NCI-H146 treated with DMSO at 0.1 percent for 48 hours (cell line): ENCODE results near the gene DNAJC2.
"Not testable (repeated sequence)": the region's sequence is repeated elsewhere in the genome, so short reads cannot be mapped to it uniquely, and the experiment has no call there.

Experiments
- DNase-seq: peaks from one replicate; lab custom pipeline; 2025; ENCODE audit not compliant: unreplicated experiment; lab: John Stamatoyannopoulos, UW

Gene DNAJC2

GRCh38 chr7:103343332-103343731, 1.2 kb downstream of the DNAJC2 start:
- DNase-seq: no peak

DNA sequence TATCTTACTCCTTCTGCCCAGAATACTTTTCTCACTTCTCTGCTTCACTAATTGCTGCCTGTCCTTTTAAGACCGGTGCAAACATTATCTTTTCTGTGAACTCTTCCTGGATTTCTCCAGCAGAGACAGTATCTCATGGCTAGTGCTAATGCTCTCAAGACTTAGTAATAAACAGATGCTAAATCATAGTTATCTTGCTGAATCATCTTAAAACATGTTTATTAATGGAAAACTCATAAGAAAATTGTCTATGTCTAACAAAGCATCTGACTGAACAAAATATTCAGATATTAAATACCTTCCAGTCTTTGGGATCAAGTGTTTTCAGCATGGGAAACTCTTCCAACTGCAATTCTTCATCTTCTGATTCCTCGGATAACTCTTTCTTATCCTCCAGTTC, 3.1 kb downstream of the DNAJC2 start:
- no peak for DNase-seq

DNA sequence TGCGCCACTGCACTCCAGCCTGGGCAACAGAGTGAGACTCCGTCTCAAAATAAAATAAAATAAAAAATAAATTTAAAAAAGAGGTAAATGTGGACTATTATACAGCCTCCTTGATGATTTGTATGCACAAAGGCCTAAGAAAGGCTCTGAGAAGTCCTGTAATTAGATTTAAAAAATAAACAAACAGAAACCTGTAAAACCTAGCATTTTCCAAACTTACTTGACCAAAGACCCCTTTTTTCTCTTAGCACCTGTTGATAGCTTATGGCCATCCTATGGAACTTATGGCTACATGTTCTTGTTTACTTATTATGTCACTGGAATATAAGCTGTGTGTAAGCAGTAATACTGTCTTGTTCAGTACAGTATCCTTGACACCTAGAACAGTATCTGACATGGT, 5.7 kb downstream of the DNAJC2 start:
- DNase-seq: no peak

GRCh38 chr7:103336761-103337160, 7.8 kb downstream of the DNAJC2 start:
- no peak for DNase-seq

- no peak for DNase-seq
Measured at GRCh38 chr7:103325744-103326143, 18.8 kb downstream of the DNAJC2 start.

DNA sequence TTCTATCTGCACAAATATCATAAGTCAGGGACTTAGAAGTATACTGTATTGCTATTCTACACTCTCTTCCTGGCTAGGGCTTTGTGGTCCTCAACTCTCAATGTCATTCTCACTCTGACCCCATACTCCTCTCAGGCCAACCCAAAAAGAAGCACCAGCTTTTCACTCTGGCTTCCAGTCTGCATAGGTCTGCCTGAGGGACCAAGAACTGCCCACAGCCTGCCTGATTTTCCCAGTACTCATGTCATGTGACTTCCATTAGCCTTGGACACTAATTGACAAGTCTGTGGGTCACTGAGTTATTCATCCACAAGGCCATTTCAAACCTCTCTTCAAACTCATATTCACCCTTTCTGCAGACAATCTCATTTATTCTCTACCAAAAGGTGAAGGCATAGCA, 27.6 kb downstream of the DNAJC2 start:
- no peak for DNase-seq

- no peak for DNase-seq
Measured at GRCh38 chr7:103316380-103316941, 28.1 kb downstream of the DNAJC2 start.

DNA sequence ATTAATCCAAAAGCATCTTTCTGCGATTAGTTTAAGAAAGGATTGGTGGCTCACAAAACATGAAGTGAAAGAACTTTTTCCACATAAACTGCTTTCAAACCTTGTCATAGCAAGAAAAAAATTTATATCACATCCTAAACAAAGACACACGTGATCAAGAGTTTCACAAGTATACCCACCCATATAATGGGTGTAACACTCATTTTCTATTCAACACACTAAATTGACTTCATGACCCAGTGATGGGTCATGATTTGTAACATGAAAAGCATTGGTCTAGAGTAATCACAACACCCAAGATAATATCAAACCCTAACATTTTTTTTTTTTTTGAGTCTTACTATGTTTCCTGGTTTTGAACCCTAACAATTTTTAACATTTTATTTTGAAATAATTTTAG, 29.7 kb downstream of the DNAJC2 start:
- DNase-seq: no peak

DNA sequence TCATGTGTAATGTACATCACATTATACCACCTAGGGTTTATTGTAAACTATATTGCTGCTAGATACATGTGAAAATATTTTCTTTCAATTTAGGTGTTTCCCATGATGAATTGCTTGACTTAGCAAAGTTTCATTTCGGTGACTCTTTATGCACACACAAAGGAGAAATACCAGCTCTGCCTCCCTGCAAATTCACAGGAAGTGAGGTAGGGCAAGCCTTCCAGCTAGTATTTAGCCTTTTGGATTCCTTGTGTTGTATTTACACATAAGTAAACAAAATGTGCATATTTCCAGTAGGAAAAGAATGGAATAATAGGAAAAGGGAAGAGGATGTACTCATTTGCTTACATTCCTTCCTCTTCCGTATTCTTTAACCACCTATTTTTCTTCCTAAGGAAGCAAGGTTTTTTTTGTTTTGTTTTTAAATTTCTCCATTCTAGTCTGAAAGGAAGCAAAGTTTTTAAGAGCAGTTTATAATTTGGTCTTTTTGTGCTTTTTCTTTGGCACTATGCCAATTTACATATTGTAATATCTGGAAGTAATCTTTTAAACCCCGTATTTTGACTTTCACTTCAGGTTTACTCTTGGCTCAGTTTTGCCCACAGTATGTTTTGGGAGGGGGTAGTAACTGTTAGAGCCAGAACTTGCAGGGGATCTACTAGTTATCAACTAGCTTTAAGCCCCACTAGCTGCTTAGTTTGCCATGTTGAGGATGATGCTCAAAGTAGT, 36.9 kb downstream of the DNAJC2 start:
- DNase-seq: no peak

DNA sequence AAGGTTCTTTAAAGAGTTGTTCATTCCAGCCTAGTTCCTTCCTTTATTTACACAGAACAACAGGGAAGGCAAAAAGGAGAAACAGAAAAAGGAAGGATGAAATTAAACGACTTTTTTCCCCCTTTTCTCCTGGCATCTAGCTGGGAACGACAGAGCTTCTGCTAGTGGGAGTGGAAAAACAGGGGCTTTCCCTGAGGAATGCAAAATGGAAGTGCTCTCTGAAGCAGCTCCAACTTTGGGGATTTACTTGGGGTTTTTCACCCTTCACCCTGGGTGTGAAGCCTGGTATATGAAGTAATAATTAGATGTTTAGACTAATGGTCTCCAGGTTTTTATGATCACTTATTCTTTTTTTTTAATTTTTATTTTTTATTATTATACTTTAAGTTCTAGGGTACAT, 43.1 kb downstream of the DNAJC2 start:
- DNase-seq: no peak

DNA sequence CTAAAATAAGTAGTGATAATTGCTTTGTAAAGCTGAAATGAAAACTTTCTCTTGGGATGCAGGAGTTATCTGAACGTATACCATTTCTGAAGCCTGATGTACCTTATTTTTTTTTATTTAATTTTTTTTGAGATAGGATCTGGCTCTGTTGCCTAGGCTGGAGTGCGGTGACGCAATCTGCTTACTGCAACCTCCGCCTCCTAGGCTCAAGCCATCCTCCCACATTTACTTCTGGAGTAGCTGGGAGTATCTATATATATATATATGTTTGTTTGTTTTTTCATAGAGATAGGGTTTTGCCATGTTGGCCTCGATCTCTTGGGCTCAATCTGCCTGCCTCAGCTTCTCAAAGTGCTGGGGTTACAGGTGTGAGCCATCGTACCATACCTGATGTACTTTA, 44.9 kb downstream of the DNAJC2 start:
- no peak for DNase-seq

DNA sequence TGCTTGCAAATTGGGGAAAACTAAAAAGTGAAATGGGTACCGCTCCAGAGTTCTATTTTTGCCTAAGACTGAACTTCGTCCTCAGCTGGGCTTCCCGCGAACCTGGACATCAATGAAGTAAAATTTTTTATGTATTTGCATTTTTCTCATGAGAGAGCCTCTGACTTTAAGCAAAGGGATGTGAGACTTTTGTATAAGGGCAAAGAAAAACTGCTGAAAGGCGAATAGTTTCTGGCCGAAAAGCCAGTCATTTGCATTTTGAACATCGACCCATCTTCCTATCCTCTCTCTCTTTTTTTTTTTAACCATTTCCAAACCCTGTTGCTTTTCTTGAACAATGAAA, 46.8 kb downstream of the DNAJC2 start:
- DNase-seq: no peak

DNA sequence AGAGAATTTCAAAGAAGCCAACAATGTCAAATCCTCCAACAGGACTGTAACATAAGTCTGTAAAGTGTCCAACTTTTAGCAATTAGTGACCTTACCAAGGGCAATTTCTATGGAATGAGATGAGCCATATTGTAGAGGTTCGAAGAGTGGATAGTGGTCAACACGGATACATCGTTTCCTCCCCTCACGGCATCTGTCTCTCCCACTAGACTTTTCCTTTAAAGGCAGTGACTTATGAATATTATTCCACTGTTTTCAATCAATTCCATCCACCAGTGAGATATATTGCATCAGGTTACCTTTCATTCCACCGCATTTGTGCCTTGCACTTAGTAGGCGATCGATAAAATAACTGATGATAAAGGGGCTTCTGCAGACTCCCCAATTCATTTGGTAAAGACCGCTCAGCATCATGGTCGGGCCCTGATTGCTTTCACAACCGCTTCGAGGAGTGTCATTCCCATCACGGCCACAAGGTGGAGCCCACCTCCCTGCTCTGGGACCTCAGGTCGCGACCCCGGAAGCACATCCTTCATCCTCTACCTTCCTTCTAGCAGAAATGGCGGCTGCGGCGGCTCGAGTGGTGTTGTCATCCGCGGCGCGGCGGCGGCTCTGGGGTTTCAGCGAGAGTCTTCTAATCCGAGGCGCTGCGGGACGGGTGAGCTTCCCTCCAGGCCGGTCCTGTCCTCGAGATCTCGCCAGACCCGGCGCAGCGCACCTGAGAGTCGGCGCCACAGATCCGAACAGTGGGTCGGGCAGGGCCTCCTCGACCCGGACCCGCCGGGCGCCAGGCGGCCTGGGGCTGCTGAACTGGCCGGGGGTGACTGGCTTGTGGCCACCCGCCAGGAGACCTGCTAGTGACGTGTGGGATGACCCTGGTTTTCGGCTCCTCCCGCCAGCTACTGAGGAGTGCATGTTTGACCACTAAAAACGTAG, 47.4 kb downstream of the DNAJC2 start, which contains the start of gene PMPCB:
TSS of gene PMPCB (plus strand) at position 535 of the 936 bp plus-strand sequence. CDS start at position 560, 25 bp downstream.
- DNase-seq: peak; percentile 80

DNA sequence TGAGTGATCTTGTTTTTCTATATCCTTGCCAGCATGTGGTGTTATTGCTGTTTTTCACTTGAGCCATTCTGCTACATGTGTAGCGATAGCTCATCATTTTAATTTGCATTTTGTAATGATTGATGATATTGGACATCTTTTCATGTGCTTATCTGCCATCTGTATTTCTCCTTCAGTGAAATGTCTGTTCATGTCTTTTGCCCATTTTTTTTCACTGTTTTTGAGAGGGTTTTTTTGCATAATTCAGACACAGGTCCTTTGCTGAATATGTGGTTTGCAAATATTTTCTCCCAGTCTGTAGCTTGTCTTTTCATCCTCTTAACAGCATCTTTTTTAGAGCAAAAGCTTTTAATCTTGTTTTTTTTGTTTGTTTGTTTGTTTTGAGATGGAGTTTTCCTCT, 51.0 kb downstream of the DNAJC2 start:
- DNase-seq: no peak

- no peak for DNase-seq
Measured at GRCh38 chr7:103292122-103292521, 52.4 kb downstream of the DNAJC2 start.

DNA sequence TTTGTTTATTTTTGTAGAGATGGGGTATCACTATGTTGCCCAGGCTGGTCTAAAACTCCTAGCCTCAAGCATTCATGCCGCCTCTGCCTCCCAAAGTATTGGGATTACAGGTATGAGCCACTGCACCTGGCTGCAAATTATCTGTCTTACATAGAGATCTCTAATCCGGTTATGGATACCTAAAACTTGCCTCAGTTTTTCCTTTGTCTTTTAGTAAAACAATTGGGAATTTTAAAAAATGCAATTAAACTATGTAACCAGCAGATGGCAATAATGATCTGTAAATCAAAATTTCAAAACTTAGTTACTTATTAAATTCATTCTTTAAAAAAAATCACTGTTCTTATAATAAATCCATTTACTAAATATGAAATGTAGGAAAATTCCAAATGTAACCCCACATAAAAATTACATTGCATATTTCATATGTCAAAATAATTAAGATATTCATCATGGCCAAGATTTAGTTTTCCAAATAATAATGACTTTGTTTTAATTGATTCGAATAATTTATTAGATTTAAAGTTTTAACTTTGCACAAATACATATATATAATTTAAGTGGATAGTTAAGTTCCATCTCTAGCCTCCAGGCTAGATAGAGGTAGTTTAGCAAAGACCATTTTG, 61.7 kb downstream of the DNAJC2 start:
- DNase-seq: not testable (repeated sequence)

- not testable (repeated sequence) for DNase-seq
Measured at GRCh38 chr7:103280803-103281155, 63.8 kb downstream of the DNAJC2 start.

DNA sequence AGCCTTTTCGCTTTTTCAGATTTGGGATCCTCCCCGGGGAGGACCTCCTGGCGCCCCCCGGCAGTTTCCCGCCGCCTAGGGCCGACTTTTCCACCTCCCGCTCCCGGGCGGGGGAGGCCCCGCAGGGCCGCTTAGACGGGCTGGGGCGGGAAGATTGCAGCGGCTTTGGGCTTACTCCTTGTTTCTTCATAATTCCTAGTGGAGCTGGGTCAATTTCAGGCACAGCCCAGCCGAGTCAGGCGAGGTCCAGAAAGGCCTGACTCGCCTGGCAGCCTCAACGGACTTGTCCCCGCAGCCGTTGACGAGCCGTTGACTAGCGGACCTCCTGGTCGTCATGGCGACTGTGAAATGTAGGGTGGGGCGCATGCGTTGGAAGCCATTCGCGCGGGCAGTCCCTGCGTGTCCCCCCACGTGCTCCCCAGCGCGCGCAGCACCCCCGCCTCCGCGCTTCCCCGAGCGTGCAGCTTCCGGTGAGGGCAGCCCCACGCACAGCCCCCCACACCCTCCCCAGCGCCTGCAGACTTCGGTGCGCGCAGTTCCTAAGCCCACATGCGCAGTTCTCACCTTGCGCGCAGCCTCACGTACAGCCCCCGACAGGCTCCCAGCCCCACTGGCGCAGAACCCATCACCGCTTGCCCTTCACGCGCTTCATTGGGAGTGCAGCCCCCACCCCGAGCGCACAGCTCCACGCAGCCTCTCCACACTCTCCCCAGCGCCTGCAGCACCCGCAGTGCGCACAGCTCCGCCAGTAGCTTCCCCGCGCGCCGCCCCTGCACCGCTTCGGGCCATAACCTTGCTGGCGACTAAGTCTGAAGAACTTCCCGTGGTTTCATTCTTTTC, 64.4 kb downstream of the DNAJC2 start:
- DNase-seq: peak; percentile 57

GRCh38 chr7:103279636-103279962, 65.0 kb downstream of the DNAJC2 start:
- DNase-seq: not testable (repeated sequence)

DNA sequence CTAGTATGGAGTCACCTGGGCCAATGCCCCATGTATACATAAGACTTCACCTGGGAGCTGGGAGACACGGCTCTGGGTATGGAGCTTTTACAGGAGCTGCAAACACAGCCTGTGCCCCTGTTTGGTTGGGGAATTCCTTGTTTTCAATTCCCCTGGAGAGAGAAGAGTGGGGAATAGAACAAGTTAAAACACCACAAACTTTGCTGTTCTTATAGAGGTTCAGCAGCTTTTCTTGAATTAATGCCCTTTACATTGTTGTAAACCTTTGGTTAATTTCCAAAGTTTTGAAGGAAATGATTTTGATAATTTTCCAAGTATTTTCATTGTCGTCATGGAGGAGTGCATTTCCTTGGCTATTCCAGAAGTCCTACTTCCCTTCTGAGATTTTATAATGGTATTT, 66.4 kb downstream of the DNAJC2 start:
- DNase-seq: not testable (repeated sequence)

DNA sequence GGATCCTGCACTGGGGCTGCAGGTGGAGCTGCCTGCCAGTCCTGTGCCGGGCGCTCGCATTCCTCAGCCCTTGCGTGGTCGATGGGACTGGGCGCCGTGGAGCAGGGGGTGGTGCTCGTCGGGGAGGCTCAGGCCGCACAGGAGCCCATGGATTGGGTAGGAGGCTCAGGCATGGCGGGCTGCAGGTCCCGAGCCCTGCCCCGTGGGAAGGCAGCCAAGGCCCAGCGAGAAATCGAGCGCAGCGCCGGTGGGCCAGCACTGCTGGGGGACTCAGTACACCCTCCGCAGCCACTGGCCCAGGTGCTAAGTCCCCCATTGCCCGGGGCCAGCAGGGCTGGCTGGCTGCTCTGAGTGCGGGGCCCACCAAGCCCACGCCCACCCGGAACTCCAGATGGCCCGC, 69.7 kb downstream of the DNAJC2 start:
- DNase-seq: not testable (repeated sequence)
